ENCODE data around the gene ANKRD16.

- TF ChIP-seq, protein P1, sequence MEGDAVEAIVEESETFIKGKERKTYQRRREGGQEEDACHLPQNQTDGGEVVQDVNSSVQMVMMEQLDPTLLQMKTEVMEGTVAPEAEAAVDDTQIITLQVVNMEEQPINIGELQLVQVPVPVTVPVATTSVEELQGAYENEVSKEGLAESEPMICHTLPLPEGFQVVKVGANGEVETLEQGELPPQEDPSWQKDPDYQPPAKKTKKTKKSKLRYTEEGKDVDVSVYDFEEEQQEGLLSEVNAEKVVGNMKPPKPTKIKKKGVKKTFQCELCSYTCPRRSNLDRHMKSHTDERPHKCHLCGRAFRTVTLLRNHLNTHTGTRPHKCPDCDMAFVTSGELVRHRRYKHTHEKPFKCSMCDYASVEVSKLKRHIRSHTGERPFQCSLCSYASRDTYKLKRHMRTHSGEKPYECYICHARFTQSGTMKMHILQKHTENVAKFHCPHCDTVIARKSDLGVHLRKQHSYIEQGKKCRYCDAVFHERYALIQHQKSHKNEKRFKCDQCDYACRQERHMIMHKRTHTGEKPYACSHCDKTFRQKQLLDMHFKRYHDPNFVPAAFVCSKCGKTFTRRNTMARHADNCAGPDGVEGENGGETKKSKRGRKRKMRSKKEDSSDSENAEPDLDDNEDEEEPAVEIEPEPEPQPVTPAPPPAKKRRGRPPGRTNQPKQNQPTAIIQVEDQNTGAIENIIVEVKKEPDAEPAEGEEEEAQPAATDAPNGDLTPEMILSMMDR (conservative IDR thresholded peaks at IDR 0.05; ENCODE audit: low read depth in 2 of 2): no peak
- no peak for TF ChIP-seq EZH2 (IDR thresholded peaks at IDR 0.05; ENCODE audit: low read depth, unreplicated experiment)
Observed at GRCh38 chr10:5831446-5831782, 58.3 kb downstream of the ANKRD16 start.

Measured in GM23338 (cell line).